ENCODE data around the gene LAMA2. TPM values are rescaled to one million over a fixed set of nuclear protein-coding genes. Genes with fewer than 3 reads are reported as not detected.

Gene LAMA2
- total RNA-seq, 1 donor from 2014 or later, result 1.8 TPM

GRCh38 chr6:129276986-129277385 is 394.0 kb downstream of the LAMA2 start:
- no peaks in the 10 kb centered on the region for H3K36me3 Mint-ChIP-seq (ENCODE audit: low read depth, unreplicated experiment)
- no peaks in the 10 kb centered on the region for H3K4me1 Mint-ChIP-seq (ENCODE audit: low read depth, unreplicated experiment)
- H4K20me1 ChIP-seq (ENCODE audit: insufficient read depth, low read length), result no peaks in the 10 kb centered on the region
- H3K9me3 ChIP-seq (ENCODE audit: insufficient read depth, low read depth, low read length), result no peaks in the 10 kb centered on the region
- no peak overlapping the region for H3K27ac Mint-ChIP-seq (ENCODE audit: unreplicated experiment)
- H2AFZ ChIP-seq (ENCODE audit: low read depth, low read length), result no peak overlapping the region
- DNase-seq (ENCODE audit: low read depth) (peak; percentile 5), FAIRE-seq (no peak)
- no peaks in the 10 kb centered on the region for H3K4me1 ChIP-seq (ENCODE audit: insufficient read depth, low read length)
- H3K9me3 Mint-ChIP-seq (ENCODE audit: unreplicated experiment), result no peaks in the 10 kb centered on the region
- H3K4me3 Mint-ChIP-seq (ENCODE audit: unreplicated experiment), result no peak overlapping the region
- no peak overlapping the region for H3K27ac ChIP-seq (ENCODE audit: low read depth, low read length)
- no peaks in the 10 kb centered on the region for H3K27me3 ChIP-seq (ENCODE audit: insufficient read depth, low read length)
- H3K79me2 ChIP-seq (ENCODE audit: insufficient read depth, low read length), result no peaks in the 10 kb centered on the region
- no peak overlapping the region for H3K9ac ChIP-seq (ENCODE audit: low read length)
- no peak for TF ChIP-seq EZH2 (IDR thresholded peaks at IDR 0.05; ENCODE audit: insufficient read depth, low read length)
- no peak for TF ChIP-seq CTCF (IDR thresholded peaks at IDR 0.05; ENCODE audit: insufficient read depth, low read depth, low read length)
- peaks cover 3% of the 10 kb centered on the region for H3K27me3 Mint-ChIP-seq (ENCODE audit: low read depth, unreplicated experiment)
- H3K4me3 ChIP-seq (ENCODE audit: insufficient read depth, low read depth, low read length), result no peak overlapping the region
- no peaks in the 10 kb centered on the region for H3K36me3 ChIP-seq (ENCODE audit: insufficient read depth, low read length)
- no peak overlapping the region for H3K4me2 ChIP-seq (ENCODE audit: low read length)

- Histone ChIP-seq H3K4me1 (ENCODE audit: insufficient read depth, low read length) (no peaks in the 10 kb centered on the region), H3K9me3 (ENCODE audit: insufficient read depth, low read depth, low read length) (no peaks in the 10 kb centered on the region), H3K4me2 (ENCODE audit: low read length) (no peak overlapping the region), H3K36me3 (ENCODE audit: insufficient read depth, low read length) (no peaks in the 10 kb centered on the region), H3K4me3 (ENCODE audit: insufficient read depth, low read depth, low read length) (no peak overlapping the region), H2AFZ (ENCODE audit: low read depth, low read length) (no peak overlapping the region), H3K27me3 (ENCODE audit: insufficient read depth, low read length) (no peaks in the 10 kb centered on the region), H3K79me2 (ENCODE audit: insufficient read depth, low read length) (no peaks in the 10 kb centered on the region), H3K27ac (ENCODE audit: low read depth, low read length) (no peak overlapping the region), H4K20me1 (ENCODE audit: insufficient read depth, low read length) (no peaks in the 10 kb centered on the region), H3K9ac (ENCODE audit: low read length) (no peak overlapping the region)
- peaks cover 3% of the 10 kb centered on the region for H3K27me3 Mint-ChIP-seq (ENCODE audit: low read depth, unreplicated experiment)
- DNase-seq (ENCODE audit: low read depth) (no peak), FAIRE-seq (no peak)
- H3K4me3 Mint-ChIP-seq (ENCODE audit: unreplicated experiment), result no peak overlapping the region
- no peaks in the 10 kb centered on the region for H3K9me3 Mint-ChIP-seq (ENCODE audit: unreplicated experiment)
- H3K27ac Mint-ChIP-seq (ENCODE audit: unreplicated experiment), result no peak overlapping the region
- H3K4me1 Mint-ChIP-seq (ENCODE audit: low read depth, unreplicated experiment), result no peaks in the 10 kb centered on the region
- TF ChIP-seq CTCF (IDR thresholded peaks at IDR 0.05; ENCODE audit: insufficient read depth, low read depth, low read length) (no peak), EZH2 (IDR thresholded peaks at IDR 0.05; ENCODE audit: insufficient read depth, low read length) (no peak)
- H3K36me3 Mint-ChIP-seq (ENCODE audit: low read depth, unreplicated experiment), result no peaks in the 10 kb centered on the region
Observed at GRCh38 chr6:129279343-129280292, 396.7 kb downstream of the LAMA2 start.

GRCh38 chr6:129280293-129280644 is 397.3 kb downstream of the LAMA2 start:
- Histone ChIP-seq H3K27me3 (ENCODE audit: insufficient read depth, low read length) (no peaks in the 10 kb centered on the region), H3K36me3 (ENCODE audit: insufficient read depth, low read length) (no peaks in the 10 kb centered on the region), H3K27ac (ENCODE audit: low read depth, low read length) (no peak overlapping the region), H3K4me2 (ENCODE audit: low read length) (no peak overlapping the region), H4K20me1 (ENCODE audit: insufficient read depth, low read length) (no peaks in the 10 kb centered on the region), H2AFZ (ENCODE audit: low read depth, low read length) (no peak overlapping the region), H3K4me1 (ENCODE audit: insufficient read depth, low read length) (no peaks in the 10 kb centered on the region), H3K4me3 (ENCODE audit: insufficient read depth, low read depth, low read length) (no peak overlapping the region), H3K9me3 (ENCODE audit: insufficient read depth, low read depth, low read length) (no peaks in the 10 kb centered on the region), H3K79me2 (ENCODE audit: insufficient read depth, low read length) (no peaks in the 10 kb centered on the region), H3K9ac (ENCODE audit: low read length) (no peak overlapping the region)
- Mint-ChIP-seq H3K4me1 (ENCODE audit: low read depth, unreplicated experiment) (no peaks in the 10 kb centered on the region), H3K27me3 (ENCODE audit: low read depth, unreplicated experiment) (peaks cover 3% of the 10 kb centered on the region), H3K27ac (ENCODE audit: unreplicated experiment) (no peak overlapping the region), H3K4me3 (ENCODE audit: unreplicated experiment) (no peak overlapping the region), H3K36me3 (ENCODE audit: low read depth, unreplicated experiment) (no peaks in the 10 kb centered on the region), H3K9me3 (ENCODE audit: unreplicated experiment) (no peaks in the 10 kb centered on the region)
- DNase-seq (ENCODE audit: low read depth) (no peak), FAIRE-seq (no peak)
- no peak for TF ChIP-seq CTCF (IDR thresholded peaks at IDR 0.05; ENCODE audit: insufficient read depth, low read depth, low read length)
- no peak for TF ChIP-seq EZH2 (IDR thresholded peaks at IDR 0.05; ENCODE audit: insufficient read depth, low read length)
